ENCODE data around the gene HDGF.

GRCh38 chr1:156746406-156746727 is 5.1 kb downstream of the HDGF start:
- TF ChIP-seq POLR2A (IDR thresholded peaks at IDR 0.05; ENCODE audit: low read length), result no peak
- TF ChIP-seq GATA1 (IDR thresholded peaks at IDR 0.05; ENCODE audit: low read depth, low read length), result no peak
